B cell (primary cell): ENCODE results near the gene USP48. TPM values are rescaled to one million over a fixed set of nuclear protein-coding genes. Genes with fewer than 3 reads are reported as not detected.

Experiments used
- ATAC-seq: fragments of 200-7000 bp; cut with Tn5 transposase; one replicate; pipeline ENCODE4 v1.10.0; 2021; ENCODE audit warnings: low read depth, mild to moderate bottlenecking, moderate number of reproducible peaks, moderate library complexity
- CTCF ChIA-PET: fragments of 350-600 bp; sonication (Branson Sonifier 250); formaldehyde crosslinking; loops from one replicate; lab custom pipeline; 2021; ENCODE audit warnings: antibody characterized with exemption, inconsistent platforms; lab: Charles Lee
- POLR2A ChIA-PET: fragments of 350-600 bp; sonication (Branson Sonifier 250); formaldehyde crosslinking; loops from one replicate; lab custom pipeline; 2021; ENCODE audit warnings: antibody characterized with exemption; lab: Charles Lee
- DNase-seq: peaks from one replicate; pipeline ENCODE4 v3.0.0; 2013
- H2AFZ ChIP-seq: 2 replicates; pipeline ENCODE4 v1.6.1; 2012; ENCODE audit warnings: mild to moderate bottlenecking, low read depth, low read length; ENCODE audit not compliant: insufficient read depth, poor library complexity, severe bottlenecking
- H3K27ac ChIP-seq, 2 donors: 1 replicate in 1 of 2; 2 replicates in 1 of 2; pipeline ENCODE4 v1.5.1; 2012 to 2013; ENCODE audit warnings: low read length in 2 of 2, mild to moderate bottlenecking in 2 of 2, moderate library complexity in 1 of 2
- H3K27me3 ChIP-seq, 4 experiments: fragments of 200-600 bp in 1 of 4; sonication (generic) in 1 of 4; replicated peaks in 1 of 4; 1 replicate in 2 of 4; 2 replicates in 2 of 4; pipeline versions ENCODE4 v1.6.1 to v1.7.0; 2013 to 2016; ENCODE audit warnings: low read length in 3 of 4, mild to moderate bottlenecking in 2 of 4, mixed read lengths in 1 of 4, moderate library complexity in 1 of 4; ENCODE audit not compliant: insufficient read depth in 4 of 4, control insufficient read depth in 3 of 4; ENCODE audit errors: control extremely low read depth in 1 of 4
- H3K36me3 ChIP-seq, 2 experiments: replicated peaks in 1 of 2; 1 replicate in 1 of 2; 2 replicates in 1 of 2; pipeline versions ENCODE4 v1.6.1 to v1.7.1; 2013; ENCODE audit warnings: low read length in 1 of 2; ENCODE audit not compliant: insufficient read depth in 2 of 2, control insufficient read depth in 1 of 2; ENCODE audit errors: control extremely low read depth in 1 of 2, extremely low read depth in 1 of 2
- H3K4me1 ChIP-seq, 2 donors: fragments of 200-600 bp in 1 of 2; sonication (generic) in 1 of 2; 1 replicate in 1 of 2; 2 replicates in 1 of 2; pipeline versions ENCODE4 v1.5.1 to v1.6.1; 2013 to 2017; ENCODE audit warnings: low read length in 2 of 2; ENCODE audit not compliant: control insufficient read depth in 2 of 2, insufficient read depth in 2 of 2
- H3K4me2 ChIP-seq: replicated peaks from 2 replicates; pipeline ENCODE3; 2012; ENCODE audit warnings: mild to moderate bottlenecking, low read depth, low read length; ENCODE audit not compliant: poor library complexity, severe bottlenecking
- H3K4me3 ChIP-seq, 5 experiments: fragments of 200-600 bp in 1 of 5; sonication (generic) in 1 of 5; 1 replicate in 3 of 5; 2 replicates in 2 of 5; pipeline versions ENCODE4 v1.5.1 to v1.7.0; 2011 to 2016; ENCODE audit warnings: low read length in 4 of 5, mild to moderate bottlenecking in 4 of 5, low read depth in 2 of 5, control low read depth in 1 of 5, moderate library complexity in 1 of 5; ENCODE audit not compliant: insufficient read depth in 1 of 5; ENCODE audit errors: control extremely low read depth in 1 of 5, extremely low read depth in 1 of 5
- H3K79me2 ChIP-seq: fragments of 200-600 bp; sonication (generic); one replicate; pipeline ENCODE4 v1.6.0; 2016; ENCODE audit warnings: low read length; ENCODE audit not compliant: control insufficient read depth, insufficient read depth
- H3K9ac ChIP-seq: fragments of 200-600 bp; sonication (generic); 2 replicates; pipeline ENCODE4 v1.6.1; 2017; ENCODE audit warnings: mild to moderate bottlenecking, low read length, moderate library complexity
- H3K9me3 ChIP-seq, 3 donors: one replicate each; pipeline versions ENCODE4 v1.6.1 to v1.7.1; 2013; ENCODE audit warnings: low read length in 2 of 3; ENCODE audit not compliant: control insufficient read depth in 2 of 3, insufficient read depth in 1 of 3; ENCODE audit errors: control extremely low read depth in 1 of 3
- H4K20me1 ChIP-seq: 2 replicates; pipeline ENCODE4 v1.6.0; 2012; ENCODE audit warnings: mild to moderate bottlenecking, low read length; ENCODE audit not compliant: insufficient read depth, control insufficient read depth, poor library complexity, severe bottlenecking
- H3K27ac Mint-ChIP-seq: one replicate; pipeline ENCODE4 v1.8.0; 2021; ENCODE audit warnings: mixed read lengths
- H3K27me3 Mint-ChIP-seq: one replicate; pipeline ENCODE4 v1.8.0; 2021; ENCODE audit warnings: mixed read lengths
- H3K4me1 Mint-ChIP-seq: one replicate; pipeline ENCODE4 v1.8.0; 2021; ENCODE audit warnings: mixed read lengths
- H3K4me3 Mint-ChIP-seq: one replicate; pipeline ENCODE4 v1.8.0; 2021; ENCODE audit warnings: mixed read lengths
- H3K9me3 Mint-ChIP-seq: one replicate; pipeline ENCODE4 v1.8.0; 2022; ENCODE audit warnings: mixed read lengths; ENCODE audit not compliant: insufficient read depth
- EZH2 ChIP-seq: IDR thresholded peaks from 2 replicates; pipeline ENCODE4 v1.6.1; 2012; ENCODE audit warnings: borderline replicate concordance, low read depth, mild to moderate bottlenecking, moderate library complexity, low read length; ENCODE audit not compliant: insufficient read depth, poor library complexity, severe bottlenecking
- WGBS: methylation state at CpG from one replicate; pipeline ENCODE4 v1.1.5; 2013; ENCODE audit warnings: missing lambda C conversion rate; ENCODE audit not compliant: insufficient coverage; 5-methylcytosine and 5-hydroxymethylcytosine counted together
- intact Hi-C: fragments of 100-400 bp; cut with micrococcal nuclease; formaldehyde crosslinking; loops from one replicate; pipeline ENCODE4 v1.10.0; 2022
- polyA plus RNA-seq: library from polyadenylated mRNA; depleted of rRNA; stranded (reverse); fragments of >200 nt; gene quantifications from 2 replicates; pipeline ENCODE4 v1.2.3, GENCODE V29; 2012
- total RNA-seq, 2 donors: library from RNA; stranded (reverse); fragments of 120-200 nt in 1 of 2; gene quantifications; 1 replicate in 1 of 2; 2 replicates in 1 of 2; pipeline versions ENCODE4 v1.2.3 to v1.2.4, GENCODE V29; 2013 to 2022
- TF ChIP-seq, protein P1 (sequence below): fragments of 200-600 bp; IDR thresholded peaks from one replicate; pipeline ENCODE4 v1.8.0; 2022; ENCODE audit warnings: antibody characterized with exemption, mild to moderate bottlenecking

USP48 gene
- total and polyA plus RNA-seq, 2 donors (not counting 1 experiment from before 2014, with no cell fraction given), result 21.2 to 135 TPM

DNA sequence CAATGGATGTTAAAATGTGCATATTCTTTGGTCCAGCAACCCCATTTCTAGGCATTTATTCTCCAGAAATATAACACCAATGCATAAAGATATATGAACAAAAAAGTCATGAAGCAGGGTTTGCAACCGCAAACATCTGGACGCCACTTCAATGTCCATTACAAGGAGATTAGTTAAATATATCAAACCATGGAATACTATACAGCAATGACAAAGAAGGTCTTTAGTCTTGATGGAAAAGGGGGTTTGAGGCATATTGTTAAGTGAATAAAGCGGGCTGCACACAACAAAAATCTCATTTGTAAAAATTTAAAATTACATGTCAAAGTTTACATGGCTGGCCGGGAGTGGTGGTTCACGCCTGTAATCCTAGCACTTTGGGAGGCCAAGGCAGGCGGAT, 145.4 kb downstream of the USP48 start:
- DNase-seq, result no peak
- H3K79me2 ChIP-seq, result no peaks in the 10 kb centered on the region
- no peak overlapping the region for H3K27ac Mint-ChIP-seq

DNA sequence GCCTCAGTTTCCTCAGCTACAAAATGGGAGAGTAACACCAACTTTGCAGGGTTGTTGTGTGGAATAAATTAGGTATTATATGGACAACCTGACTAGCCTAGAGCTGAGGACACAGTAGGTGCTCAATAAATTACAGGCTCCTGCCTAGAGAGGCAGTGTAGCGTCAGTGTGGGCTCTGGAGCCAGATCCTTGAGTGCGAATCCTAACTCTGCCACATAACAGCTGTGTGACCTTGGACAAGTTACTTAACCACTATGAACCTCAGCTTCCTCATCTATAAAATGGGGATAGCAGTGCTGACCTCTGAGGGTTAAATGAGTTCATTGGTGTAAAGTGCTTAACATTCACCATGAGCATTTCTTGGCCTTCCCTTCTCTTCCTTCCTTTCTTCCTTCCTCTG, 146.9 kb downstream of the USP48 start:
- WGBS, result no CpG with 5 or more reads among the region's 2 CpGs
- Mint-ChIP-seq H3K27ac (no peak overlapping the region), H3K4me1 (no peaks in the 10 kb centered on the region), H3K4me3 (no peak overlapping the region), H3K27me3 (peaks cover 18% of the 10 kb centered on the region), H3K9me3 (no peaks in the 10 kb centered on the region)
- intact Hi-C loops, result no loop called here
- Histone ChIP-seq H3K4me3 (no peak overlapping the region), H3K4me2 (no peak overlapping the region), H3K27me3 (peaks cover 0 to 11% (median 0%) of the 10 kb centered on the region in 4 experiments), H2AFZ (no peak overlapping the region), H3K4me1 (no peaks in the 10 kb centered on the region), H3K9ac (no peak overlapping the region), H3K9me3 (no peaks in the 10 kb centered on the region), H3K36me3 (no peaks in the 10 kb centered on the region), H3K79me2 (no peaks in the 10 kb centered on the region), H4K20me1 (no peaks in the 10 kb centered on the region), H3K27ac (no peak overlapping the region)
- TF ChIP-seq, protein P1, sequence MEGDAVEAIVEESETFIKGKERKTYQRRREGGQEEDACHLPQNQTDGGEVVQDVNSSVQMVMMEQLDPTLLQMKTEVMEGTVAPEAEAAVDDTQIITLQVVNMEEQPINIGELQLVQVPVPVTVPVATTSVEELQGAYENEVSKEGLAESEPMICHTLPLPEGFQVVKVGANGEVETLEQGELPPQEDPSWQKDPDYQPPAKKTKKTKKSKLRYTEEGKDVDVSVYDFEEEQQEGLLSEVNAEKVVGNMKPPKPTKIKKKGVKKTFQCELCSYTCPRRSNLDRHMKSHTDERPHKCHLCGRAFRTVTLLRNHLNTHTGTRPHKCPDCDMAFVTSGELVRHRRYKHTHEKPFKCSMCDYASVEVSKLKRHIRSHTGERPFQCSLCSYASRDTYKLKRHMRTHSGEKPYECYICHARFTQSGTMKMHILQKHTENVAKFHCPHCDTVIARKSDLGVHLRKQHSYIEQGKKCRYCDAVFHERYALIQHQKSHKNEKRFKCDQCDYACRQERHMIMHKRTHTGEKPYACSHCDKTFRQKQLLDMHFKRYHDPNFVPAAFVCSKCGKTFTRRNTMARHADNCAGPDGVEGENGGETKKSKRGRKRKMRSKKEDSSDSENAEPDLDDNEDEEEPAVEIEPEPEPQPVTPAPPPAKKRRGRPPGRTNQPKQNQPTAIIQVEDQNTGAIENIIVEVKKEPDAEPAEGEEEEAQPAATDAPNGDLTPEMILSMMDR, result no peak
- ChIA-PET POLR2A (no interaction called here), CTCF (no interaction called here)
- ATAC-seq, result no peak
- DNase-seq, result no peak

More for the DNA sequence above, 145.4 kb downstream of the USP48 start:
- Histone ChIP-seq H3K4me2 (no peak overlapping the region), H3K9me3 (no peaks in the 10 kb centered on the region), H3K4me3 (no peak overlapping the region), H3K9ac (no peak overlapping the region), H3K27me3 (peaks cover 0 to 13% (median 0%) of the 10 kb centered on the region in 4 experiments), H3K36me3 (no peaks in the 10 kb centered on the region), H3K27ac (no peak overlapping the region), H2AFZ (no peak overlapping the region), H4K20me1 (no peaks in the 10 kb centered on the region), H3K4me1 (no peaks in the 10 kb centered on the region)
- ATAC-seq, result no peak
- ChIA-PET CTCF (no interaction called here), POLR2A (no interaction called here)
- no peaks in the 10 kb centered on the region for H3K9me3 Mint-ChIP-seq
- H3K4me1 Mint-ChIP-seq, result no peaks in the 10 kb centered on the region
- no CpG with 5 or more reads among the region's 6 CpGs for WGBS
- H3K4me3 Mint-ChIP-seq, result no peak overlapping the region
- TF ChIP-seq, protein P1, result no peak
- no peak for TF ChIP-seq EZH2
- intact Hi-C loops, result no loop called here
- H3K27me3 Mint-ChIP-seq, result peaks cover 21% of the 10 kb centered on the region
